ENCODE measurements around the gene PDE7B.

GRCh38 chr6:136235233-136235564 is 383.7 kb downstream of the PDE7B start:
- TF ChIP-seq CTCF (IDR thresholded peaks at IDR 0.05) (no peak), ZFX (IDR thresholded peaks at IDR 0.05; ENCODE audit: borderline replicate concordance) (no peak)

Measured in 22Rv1 (cell line).